DND-41 (cell line): ENCODE measurements around the gene RBFOX2.
"Not testable (repeated sequence)": the region's sequence is repeated elsewhere in the genome, so short reads cannot be mapped to it uniquely, and the experiment has no call there.

Source experiments
- ATAC-seq: fragments of 200-7000 bp; cut with Tn5 transposase; 3 replicates; pipeline ENCODE4 v1.9.1; 2021; ENCODE audit warnings: low read depth; ENCODE audit not compliant: insufficient read depth
- DNase-seq: peaks from one replicate; pipeline ENCODE4 v3.0.0-alpha.2; 2020
- H2AFZ ChIP-seq: 2 replicates; pipeline ENCODE4 v1.6.0; 2012; ENCODE audit warnings: low read depth, low read length
- H3K27ac ChIP-seq: 2 replicates; pipeline ENCODE4 v1.5.1; 2012; ENCODE audit warnings: low read length, inconsistent platforms
- H3K27me3 ChIP-seq: fragments of 200-600 bp; sonication (generic); 2 replicates; pipeline ENCODE4 v1.6.0; 2012; ENCODE audit warnings: low read length, mild to moderate bottlenecking, inconsistent platforms; ENCODE audit not compliant: insufficient read depth, poor library complexity
- H3K36me3 ChIP-seq: 2 replicates; pipeline ENCODE4 v1.5.1; 2012; ENCODE audit warnings: low read length, inconsistent platforms; ENCODE audit not compliant: insufficient read depth
- H3K4me1 ChIP-seq: 2 replicates; pipeline ENCODE4 v1.5.1; 2012; ENCODE audit warnings: mild to moderate bottlenecking, low read length; ENCODE audit not compliant: insufficient read depth
- H3K4me2 ChIP-seq: 2 replicates; pipeline ENCODE4 v1.6.0; 2012; ENCODE audit warnings: mild to moderate bottlenecking, moderate library complexity, low read length, inconsistent platforms; ENCODE audit not compliant: insufficient read depth
- H3K4me3 ChIP-seq, 2 experiments: fragments of 200-600 bp in 1 of 2; shearing (Covaris generic) in 1 of 2; 2 replicates each; pipeline ENCODE4 v1.5.1; 2012 to 2016; ENCODE audit warnings: inconsistent platforms in 2 of 2, low read length in 2 of 2, mild to moderate bottlenecking in 2 of 2, low read depth in 1 of 2, moderate library complexity in 1 of 2
- H3K79me2 ChIP-seq: 2 replicates; pipeline ENCODE4 v1.6.0; 2012; ENCODE audit warnings: low read length, inconsistent platforms; ENCODE audit not compliant: insufficient read depth
- H3K9ac ChIP-seq: 2 replicates; pipeline ENCODE4 v1.6.0; 2012; ENCODE audit warnings: low read depth, mild to moderate bottlenecking, inconsistent platforms, low read length, moderate library complexity
- H3K9me3 ChIP-seq: 2 replicates; pipeline ENCODE4 v1.5.1; 2012; ENCODE audit warnings: low read length, moderate library complexity, mild to moderate bottlenecking, inconsistent platforms; ENCODE audit not compliant: insufficient read depth, severe bottlenecking
- H4K20me1 ChIP-seq: 2 replicates; pipeline ENCODE4 v1.6.0; 2012; ENCODE audit warnings: low read length; ENCODE audit not compliant: insufficient read depth
- EZH2 ChIP-seq: IDR thresholded peaks from 3 replicates; pipeline ENCODE4 v1.6.1; 2012; ENCODE audit warnings: borderline replicate concordance, low read depth, mild to moderate bottlenecking, moderate library complexity, low read length, inconsistent platforms; ENCODE audit not compliant: severe bottlenecking
- TF ChIP-seq, protein P1 (sequence below): IDR thresholded peaks from 2 replicates; pipeline ENCODE4 v1.5.1; 2012; ENCODE audit warnings: borderline replicate concordance, low read length, moderate library complexity, mild to moderate bottlenecking; ENCODE audit not compliant: poor library complexity, severe bottlenecking; ENCODE audit errors: extremely low read depth

Gene RBFOX2

GRCh38 chr22:35804421-35804820 is 224.2 kb downstream of the RBFOX2 start:
- H3K27ac ChIP-seq: no peak overlapping the region
- H2AFZ ChIP-seq: no peak overlapping the region
- H3K9ac ChIP-seq: no peak overlapping the region
- H3K4me1 ChIP-seq: no peaks in the 10 kb centered on the region
- ATAC-seq: no peak
- H3K36me3 ChIP-seq: no peaks in the 10 kb centered on the region
- TF ChIP-seq, protein P1, sequence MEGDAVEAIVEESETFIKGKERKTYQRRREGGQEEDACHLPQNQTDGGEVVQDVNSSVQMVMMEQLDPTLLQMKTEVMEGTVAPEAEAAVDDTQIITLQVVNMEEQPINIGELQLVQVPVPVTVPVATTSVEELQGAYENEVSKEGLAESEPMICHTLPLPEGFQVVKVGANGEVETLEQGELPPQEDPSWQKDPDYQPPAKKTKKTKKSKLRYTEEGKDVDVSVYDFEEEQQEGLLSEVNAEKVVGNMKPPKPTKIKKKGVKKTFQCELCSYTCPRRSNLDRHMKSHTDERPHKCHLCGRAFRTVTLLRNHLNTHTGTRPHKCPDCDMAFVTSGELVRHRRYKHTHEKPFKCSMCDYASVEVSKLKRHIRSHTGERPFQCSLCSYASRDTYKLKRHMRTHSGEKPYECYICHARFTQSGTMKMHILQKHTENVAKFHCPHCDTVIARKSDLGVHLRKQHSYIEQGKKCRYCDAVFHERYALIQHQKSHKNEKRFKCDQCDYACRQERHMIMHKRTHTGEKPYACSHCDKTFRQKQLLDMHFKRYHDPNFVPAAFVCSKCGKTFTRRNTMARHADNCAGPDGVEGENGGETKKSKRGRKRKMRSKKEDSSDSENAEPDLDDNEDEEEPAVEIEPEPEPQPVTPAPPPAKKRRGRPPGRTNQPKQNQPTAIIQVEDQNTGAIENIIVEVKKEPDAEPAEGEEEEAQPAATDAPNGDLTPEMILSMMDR: no peak
- no peak for TF ChIP-seq EZH2
- H4K20me1 ChIP-seq: no peaks in the 10 kb centered on the region
- no peak overlapping the region for H3K4me3 ChIP-seq
- DNase-seq: no peak
- no peaks in the 10 kb centered on the region for H3K27me3 ChIP-seq
- H3K9me3 ChIP-seq: no peaks in the 10 kb centered on the region
- H3K79me2 ChIP-seq: no peaks in the 10 kb centered on the region
- no peak overlapping the region for H3K4me2 ChIP-seq

- ATAC-seq (no peak), DNase-seq (no peak)
- Histone ChIP-seq H4K20me1 (no peaks in the 10 kb centered on the region), H3K36me3 (no peaks in the 10 kb centered on the region), H3K9ac (no peak overlapping the region), H3K27ac (no peak overlapping the region), H3K4me1 (no peaks in the 10 kb centered on the region), H3K79me2 (no peaks in the 10 kb centered on the region), H3K4me2 (no peak overlapping the region), H3K9me3 (no peaks in the 10 kb centered on the region), H3K27me3 (no peaks in the 10 kb centered on the region), H2AFZ (no peak overlapping the region), H3K4me3 (no peak overlapping the region)
- TF ChIP-seq EZH2: no peak
- TF ChIP-seq, protein P1: no peak
Observed at GRCh38 chr22:35802885-35803284, 225.7 kb downstream of the RBFOX2 start.

DNA sequence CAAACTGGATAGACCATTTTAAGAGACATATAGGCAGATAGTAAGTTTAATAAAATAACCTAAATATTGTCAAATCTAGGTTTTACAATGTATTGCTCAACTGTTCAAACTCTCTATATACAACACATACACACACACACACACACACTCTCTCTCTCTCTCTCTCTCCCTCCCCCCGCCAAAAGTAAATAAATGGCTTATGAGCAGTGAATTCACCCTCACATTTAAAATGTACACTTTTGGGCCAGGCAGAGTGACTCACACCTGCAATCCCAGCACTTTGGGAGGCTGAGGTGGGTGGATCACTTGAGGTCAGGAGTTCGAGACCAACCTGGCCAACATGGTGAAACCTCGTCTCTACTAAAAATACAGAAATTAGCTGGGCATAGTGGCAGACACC is 227.3 kb downstream of the RBFOX2 start:
- H3K9me3 ChIP-seq, ATAC-seq, H3K4me2 ChIP-seq, H3K79me2 ChIP-seq, H3K27ac ChIP-seq, DNase-seq, H2AFZ ChIP-seq, H4K20me1 ChIP-seq, H3K27me3 ChIP-seq, H3K9ac ChIP-seq, H3K4me1 ChIP-seq, H3K4me3 ChIP-seq, H3K36me3 ChIP-seq: not testable (repeated sequence)

- no peak for DNase-seq
- Histone ChIP-seq H3K27me3 (no peaks in the 10 kb centered on the region), H3K4me2 (no peak overlapping the region), H4K20me1 (no peaks in the 10 kb centered on the region), H3K9me3 (no peaks in the 10 kb centered on the region), H3K27ac (no peak overlapping the region), H3K79me2 (no peaks in the 10 kb centered on the region), H2AFZ (no peak overlapping the region), H3K9ac (no peak overlapping the region), H3K4me3 (no peak overlapping the region), H3K36me3 (no peaks in the 10 kb centered on the region), H3K4me1 (no peaks in the 10 kb centered on the region)
- TF ChIP-seq, protein P1: no peak
- ATAC-seq: no peak
Observed at GRCh38 chr22:35799150-35799549, 229.5 kb downstream of the RBFOX2 start.
